ENCODE measurements around the gene MUSK. TPM values are rescaled to one million over a fixed set of nuclear protein-coding genes. Genes with fewer than 3 reads are reported as not detected.

The MUSK gene
- total and polyA plus RNA-seq, 2 experiments from 2014 or later, result not detected

DNA sequence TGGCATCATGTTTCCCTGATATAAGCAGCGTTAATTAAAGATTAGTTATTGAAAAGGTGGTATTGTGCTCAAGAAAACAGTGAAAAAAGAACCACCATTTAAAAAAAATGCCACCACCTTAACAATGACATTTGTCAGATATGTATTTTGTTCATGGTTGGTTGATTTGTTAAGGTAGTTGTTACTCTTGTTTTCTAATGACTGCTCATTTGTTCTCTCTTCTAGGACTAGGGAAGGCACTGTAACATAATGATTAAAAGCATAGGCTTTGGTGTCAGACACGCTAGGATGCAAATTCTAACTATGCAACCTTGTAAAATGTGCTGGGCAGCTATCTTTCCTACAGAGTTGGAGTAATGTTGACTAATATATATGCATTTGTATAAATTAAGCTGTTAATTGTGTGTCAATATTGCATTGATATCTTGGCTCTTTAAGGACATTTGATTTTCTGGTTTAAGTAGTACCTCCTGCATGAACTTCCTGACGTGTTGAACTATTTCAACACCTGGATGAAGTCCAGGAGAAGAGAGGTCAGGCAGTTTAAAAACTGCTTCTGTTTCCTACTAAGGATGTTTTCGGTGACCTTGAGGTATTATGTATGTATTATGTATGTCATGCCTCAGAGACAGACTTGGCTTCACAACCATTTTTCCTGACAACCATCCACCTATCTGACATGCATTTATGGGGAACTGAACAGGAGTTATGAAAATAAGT, 77.8 kb downstream of the MUSK start:
- H3K4me1 ChIP-seq (ENCODE audit: insufficient read depth), result 0 out of 2 replicates have a peak, but pooled peaks cover 6% of the 10 kb centered on the region
- H3K27ac Mint-ChIP-seq, result no peak overlapping the region
- no peaks in the 10 kb centered on the region; the same call in 1 of the 2 replicates for H3K9me2 ChIP-seq (ENCODE audit: insufficient read depth)
- H3K4me3 ChIP-seq, result no peak overlapping the region
- H3F3A ChIP-seq (replicated peaks; ENCODE audit: low read depth), result no peaks in the 10 kb centered on the region
- TF ChIP-seq EZH2 (IDR thresholded peaks at IDR 0.05; ENCODE audit: low read depth, unreplicated experiment), result no peak
- no peak for TF ChIP-seq NANOG (IDR thresholded peaks at IDR 0.05; ENCODE audit: borderline replicate concordance)
- TF ChIP-seq, protein P1, sequence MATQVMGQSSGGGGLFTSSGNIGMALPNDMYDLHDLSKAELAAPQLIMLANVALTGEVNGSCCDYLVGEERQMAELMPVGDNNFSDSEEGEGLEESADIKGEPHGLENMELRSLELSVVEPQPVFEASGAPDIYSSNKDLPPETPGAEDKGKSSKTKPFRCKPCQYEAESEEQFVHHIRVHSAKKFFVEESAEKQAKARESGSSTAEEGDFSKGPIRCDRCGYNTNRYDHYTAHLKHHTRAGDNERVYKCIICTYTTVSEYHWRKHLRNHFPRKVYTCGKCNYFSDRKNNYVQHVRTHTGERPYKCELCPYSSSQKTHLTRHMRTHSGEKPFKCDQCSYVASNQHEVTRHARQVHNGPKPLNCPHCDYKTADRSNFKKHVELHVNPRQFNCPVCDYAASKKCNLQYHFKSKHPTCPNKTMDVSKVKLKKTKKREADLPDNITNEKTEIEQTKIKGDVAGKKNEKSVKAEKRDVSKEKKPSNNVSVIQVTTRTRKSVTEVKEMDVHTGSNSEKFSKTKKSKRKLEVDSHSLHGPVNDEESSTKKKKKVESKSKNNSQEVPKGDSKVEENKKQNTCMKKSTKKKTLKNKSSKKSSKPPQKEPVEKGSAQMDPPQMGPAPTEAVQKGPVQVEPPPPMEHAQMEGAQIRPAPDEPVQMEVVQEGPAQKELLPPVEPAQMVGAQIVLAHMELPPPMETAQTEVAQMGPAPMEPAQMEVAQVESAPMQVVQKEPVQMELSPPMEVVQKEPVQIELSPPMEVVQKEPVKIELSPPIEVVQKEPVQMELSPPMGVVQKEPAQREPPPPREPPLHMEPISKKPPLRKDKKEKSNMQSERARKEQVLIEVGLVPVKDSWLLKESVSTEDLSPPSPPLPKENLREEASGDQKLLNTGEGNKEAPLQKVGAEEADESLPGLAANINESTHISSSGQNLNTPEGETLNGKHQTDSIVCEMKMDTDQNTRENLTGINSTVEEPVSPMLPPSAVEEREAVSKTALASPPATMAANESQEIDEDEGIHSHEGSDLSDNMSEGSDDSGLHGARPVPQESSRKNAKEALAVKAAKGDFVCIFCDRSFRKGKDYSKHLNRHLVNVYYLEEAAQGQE (IDR thresholded peaks at IDR 0.05; ENCODE audit: unreplicated experiment), result no peak
- TF ChIP-seq EZH2phosphoT487 (IDR thresholded peaks at IDR 0.05; ENCODE audit: unreplicated experiment), result no peak
- TF ChIP-seq, protein P2, sequence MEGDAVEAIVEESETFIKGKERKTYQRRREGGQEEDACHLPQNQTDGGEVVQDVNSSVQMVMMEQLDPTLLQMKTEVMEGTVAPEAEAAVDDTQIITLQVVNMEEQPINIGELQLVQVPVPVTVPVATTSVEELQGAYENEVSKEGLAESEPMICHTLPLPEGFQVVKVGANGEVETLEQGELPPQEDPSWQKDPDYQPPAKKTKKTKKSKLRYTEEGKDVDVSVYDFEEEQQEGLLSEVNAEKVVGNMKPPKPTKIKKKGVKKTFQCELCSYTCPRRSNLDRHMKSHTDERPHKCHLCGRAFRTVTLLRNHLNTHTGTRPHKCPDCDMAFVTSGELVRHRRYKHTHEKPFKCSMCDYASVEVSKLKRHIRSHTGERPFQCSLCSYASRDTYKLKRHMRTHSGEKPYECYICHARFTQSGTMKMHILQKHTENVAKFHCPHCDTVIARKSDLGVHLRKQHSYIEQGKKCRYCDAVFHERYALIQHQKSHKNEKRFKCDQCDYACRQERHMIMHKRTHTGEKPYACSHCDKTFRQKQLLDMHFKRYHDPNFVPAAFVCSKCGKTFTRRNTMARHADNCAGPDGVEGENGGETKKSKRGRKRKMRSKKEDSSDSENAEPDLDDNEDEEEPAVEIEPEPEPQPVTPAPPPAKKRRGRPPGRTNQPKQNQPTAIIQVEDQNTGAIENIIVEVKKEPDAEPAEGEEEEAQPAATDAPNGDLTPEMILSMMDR (conservative IDR thresholded peaks at IDR 0.05; ENCODE audit: low read depth in 2 of 2), result no peak
- peaks cover 19% of the 10 kb centered on the region for H3K4me1 Mint-ChIP-seq
- H3K27me3 Mint-ChIP-seq (ENCODE audit: insufficient read depth, low read depth, poor library complexity), result no peaks in the 10 kb centered on the region
- H3K79me2 ChIP-seq (replicated peaks; ENCODE audit: insufficient read depth), result no peaks in the 10 kb centered on the region
- H3K36me3 Mint-ChIP-seq (ENCODE audit: low read depth), result no peaks in the 10 kb centered on the region
- no peaks in the 10 kb centered on the region for H3K36me3 ChIP-seq (ENCODE audit: insufficient read depth)
- H3K9me3 Mint-ChIP-seq, result no peaks in the 10 kb centered on the region
- no peaks in the 10 kb centered on the region for H3K27me3 ChIP-seq (ENCODE audit: insufficient read depth)
- H3K4me2 ChIP-seq, result no peak overlapping the region
- ATAC-seq (no peak), DNase-seq (ENCODE audit: low spot score) (no peak)
- no peak overlapping the region for H3K4me3 Mint-ChIP-seq
- H3K27ac ChIP-seq (ENCODE audit: low read depth), result no peak overlapping the region
- no peaks in the 10 kb centered on the region for H4K20me1 ChIP-seq (replicated peaks; ENCODE audit: insufficient read depth)
- H2AFZ ChIP-seq, result 0 out of 2 replicates have a peak overlapping the region, but pooled peaks have one; percentile 23

DNA sequence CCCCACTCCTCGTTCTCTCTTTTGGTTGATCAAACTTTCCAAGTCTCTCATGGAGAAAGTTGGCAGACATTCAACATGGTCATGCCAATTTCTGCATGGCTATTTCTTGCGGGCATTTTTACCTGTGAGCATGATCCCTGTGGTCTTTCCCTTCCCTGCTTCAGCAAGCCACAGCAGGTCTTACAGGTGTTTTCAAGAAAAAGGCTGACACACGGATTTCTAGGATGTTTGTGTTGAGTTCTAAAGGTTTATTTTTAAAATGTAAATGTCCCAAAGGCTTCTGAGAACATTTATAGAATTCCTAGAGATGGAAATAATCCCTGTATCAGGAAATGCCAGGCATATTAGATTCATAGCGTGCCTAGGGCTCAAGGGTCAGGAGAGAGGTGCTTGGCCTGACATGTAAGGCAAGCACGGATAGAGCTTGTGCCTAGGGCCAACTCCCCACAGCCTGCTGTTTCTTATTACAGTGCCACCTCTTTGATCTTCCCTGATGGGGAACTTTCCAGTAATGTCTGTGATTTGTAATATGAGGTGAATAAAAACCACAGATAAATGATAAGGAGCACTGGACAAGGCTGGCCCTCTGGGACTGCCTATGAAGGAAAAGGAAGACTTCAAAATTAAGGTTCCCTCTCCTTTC, 79.8 kb downstream of the MUSK start:
- Histone ChIP-seq H3F3A (replicated peaks; ENCODE audit: low read depth) (no peaks in the 10 kb centered on the region), H3K27me3 (ENCODE audit: insufficient read depth) (no peaks in the 10 kb centered on the region), H3K4me2 (no peak overlapping the region), H3K79me2 (replicated peaks; ENCODE audit: insufficient read depth) (no peaks in the 10 kb centered on the region), H4K20me1 (replicated peaks; ENCODE audit: insufficient read depth) (no peaks in the 10 kb centered on the region), H3K4me1 (ENCODE audit: insufficient read depth) (0 out of 2 replicates have a peak, but pooled peaks cover 2% of the 10 kb centered on the region), H2AFZ (peak overlapping the region; percentile 24; the same call in 1 of the 2 replicates), H3K9me2 (ENCODE audit: insufficient read depth) (no peaks in the 10 kb centered on the region; the same call in 1 of the 2 replicates), H3K27ac (ENCODE audit: low read depth) (no peak overlapping the region), H3K36me3 (ENCODE audit: insufficient read depth) (no peaks in the 10 kb centered on the region), H3K4me3 (no peak overlapping the region)
- Mint-ChIP-seq H3K9me3 (no peaks in the 10 kb centered on the region), H3K4me1 (peaks cover 12% of the 10 kb centered on the region), H3K27ac (no peak overlapping the region), H3K36me3 (ENCODE audit: low read depth) (no peaks in the 10 kb centered on the region), H3K4me3 (no peak overlapping the region), H3K27me3 (ENCODE audit: insufficient read depth, low read depth, poor library complexity) (no peaks in the 10 kb centered on the region)
- DNase-seq (ENCODE audit: low spot score) (no peak), ATAC-seq (no peak)
- TF ChIP-seq POLR2AphosphoS5 (IDR thresholded peaks at IDR 0.05; ENCODE audit: low read depth), result no peak
- TF ChIP-seq, protein P3, sequence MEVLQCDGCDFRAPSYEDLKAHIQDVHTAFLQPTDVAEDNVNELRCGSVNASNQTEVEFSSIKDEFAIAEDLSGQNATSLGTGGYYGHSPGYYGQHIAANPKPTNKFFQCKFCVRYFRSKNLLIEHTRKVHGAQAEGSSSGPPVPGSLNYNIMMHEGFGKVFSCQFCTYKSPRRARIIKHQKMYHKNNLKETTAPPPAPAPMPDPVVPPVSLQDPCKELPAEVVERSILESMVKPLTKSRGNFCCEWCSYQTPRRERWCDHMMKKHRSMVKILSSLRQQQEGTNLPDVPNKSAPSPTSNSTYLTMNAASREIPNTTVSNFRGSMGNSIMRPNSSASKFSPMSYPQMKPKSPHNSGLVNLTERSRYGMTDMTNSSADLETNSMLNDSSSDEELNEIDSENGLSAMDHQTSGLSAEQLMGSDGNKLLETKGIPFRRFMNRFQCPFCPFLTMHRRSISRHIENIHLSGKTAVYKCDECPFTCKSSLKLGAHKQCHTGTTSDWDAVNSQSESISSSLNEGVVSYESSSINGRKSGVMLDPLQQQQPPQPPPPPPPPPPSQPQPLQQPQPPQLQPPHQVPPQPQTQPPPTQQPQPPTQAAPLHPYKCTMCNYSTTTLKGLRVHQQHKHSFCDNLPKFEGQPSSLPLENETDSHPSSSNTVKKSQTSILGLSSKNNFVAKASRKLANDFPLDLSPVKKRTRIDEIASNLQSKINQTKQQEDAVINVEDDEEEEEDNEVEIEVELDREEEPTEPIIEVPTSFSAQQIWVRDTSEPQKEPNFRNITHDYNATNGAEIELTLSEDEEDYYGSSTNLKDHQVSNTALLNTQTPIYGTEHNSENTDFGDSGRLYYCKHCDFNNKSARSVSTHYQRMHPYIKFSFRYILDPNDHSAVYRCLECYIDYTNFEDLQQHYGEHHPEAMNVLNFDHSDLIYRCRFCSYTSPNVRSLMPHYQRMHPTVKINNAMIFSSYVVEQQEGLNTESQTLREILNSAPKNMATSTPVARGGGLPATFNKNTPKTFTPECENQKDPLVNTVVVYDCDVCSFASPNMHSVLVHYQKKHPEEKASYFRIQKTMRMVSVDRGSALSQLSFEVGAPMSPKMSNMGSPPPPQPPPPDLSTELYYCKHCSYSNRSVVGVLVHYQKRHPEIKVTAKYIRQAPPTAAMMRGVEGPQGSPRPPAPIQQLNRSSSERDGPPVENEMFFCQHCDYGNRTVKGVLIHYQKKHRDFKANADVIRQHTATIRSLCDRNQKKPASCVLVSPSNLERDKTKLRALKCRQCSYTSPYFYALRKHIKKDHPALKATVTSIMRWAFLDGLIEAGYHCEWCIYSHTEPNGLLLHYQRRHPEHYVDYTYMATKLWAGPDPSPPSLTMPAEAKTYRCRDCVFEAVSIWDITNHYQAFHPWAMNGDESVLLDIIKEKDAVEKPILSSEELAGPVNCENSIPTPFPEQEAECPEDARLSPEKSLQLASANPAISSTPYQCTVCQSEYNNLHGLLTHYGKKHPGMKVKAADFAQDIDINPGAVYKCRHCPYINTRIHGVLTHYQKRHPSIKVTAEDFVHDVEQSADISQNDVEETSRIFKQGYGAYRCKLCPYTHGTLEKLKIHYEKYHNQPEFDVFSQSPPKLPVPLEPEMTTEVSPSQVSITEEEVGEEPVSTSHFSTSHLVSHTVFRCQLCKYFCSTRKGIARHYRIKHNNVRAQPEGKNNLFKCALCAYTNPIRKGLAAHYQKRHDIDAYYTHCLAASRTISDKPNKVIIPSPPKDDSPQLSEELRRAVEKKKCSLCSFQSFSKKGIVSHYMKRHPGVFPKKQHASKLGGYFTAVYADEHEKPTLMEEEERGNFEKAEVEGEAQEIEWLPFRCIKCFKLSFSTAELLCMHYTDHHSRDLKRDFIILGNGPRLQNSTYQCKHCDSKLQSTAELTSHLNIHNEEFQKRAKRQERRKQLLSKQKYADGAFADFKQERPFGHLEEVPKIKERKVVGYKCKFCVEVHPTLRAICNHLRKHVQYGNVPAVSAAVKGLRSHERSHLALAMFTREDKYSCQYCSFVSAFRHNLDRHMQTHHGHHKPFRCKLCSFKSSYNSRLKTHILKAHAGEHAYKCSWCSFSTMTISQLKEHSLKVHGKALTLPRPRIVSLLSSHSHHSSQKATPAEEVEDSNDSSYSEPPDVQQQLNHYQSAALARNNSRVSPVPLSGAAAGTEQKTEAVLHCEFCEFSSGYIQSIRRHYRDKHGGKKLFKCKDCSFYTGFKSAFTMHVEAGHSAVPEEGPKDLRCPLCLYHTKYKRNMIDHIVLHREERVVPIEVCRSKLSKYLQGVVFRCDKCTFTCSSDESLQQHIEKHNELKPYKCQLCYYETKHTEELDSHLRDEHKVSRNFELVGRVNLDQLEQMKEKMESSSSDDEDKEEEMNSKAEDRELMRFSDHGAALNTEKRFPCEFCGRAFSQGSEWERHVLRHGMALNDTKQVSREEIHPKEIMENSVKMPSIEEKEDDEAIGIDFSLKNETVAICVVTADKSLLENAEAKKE (CRISPR knock-in tag; IDR thresholded peaks at IDR 0.05), result no peak

Data from GM23338 (cell line).